ENCODE results near the gene CWC15. TPM values are rescaled to one million over a fixed set of nuclear protein-coding genes. Genes with fewer than 3 reads are reported as not detected.

The CWC15 gene
- total RNA-seq, 1 experiment from 2014 or later, result 48.6 TPM

GRCh38 chr11:94928117-94928990 lies 45.0 kb downstream of the CWC15 start:
- no peaks in the 10 kb centered on the region for H3K36me3 Mint-ChIP-seq (ENCODE audit: insufficient read depth, unreplicated experiment)
- H3K4me1 Mint-ChIP-seq (ENCODE audit: low read depth, unreplicated experiment), result peaks cover 10% of the 10 kb centered on the region
- peaks cover 5% of the 10 kb centered on the region for H3K9me3 Mint-ChIP-seq (ENCODE audit: low read depth, unreplicated experiment)
- no peaks in the 10 kb centered on the region for H3K27me3 Mint-ChIP-seq (ENCODE audit: unreplicated experiment)
- intact Hi-C loops (cut with micrococcal nuclease; ENCODE audit: unreplicated experiment), result no loop called here
- TF ChIP-seq, protein P1, sequence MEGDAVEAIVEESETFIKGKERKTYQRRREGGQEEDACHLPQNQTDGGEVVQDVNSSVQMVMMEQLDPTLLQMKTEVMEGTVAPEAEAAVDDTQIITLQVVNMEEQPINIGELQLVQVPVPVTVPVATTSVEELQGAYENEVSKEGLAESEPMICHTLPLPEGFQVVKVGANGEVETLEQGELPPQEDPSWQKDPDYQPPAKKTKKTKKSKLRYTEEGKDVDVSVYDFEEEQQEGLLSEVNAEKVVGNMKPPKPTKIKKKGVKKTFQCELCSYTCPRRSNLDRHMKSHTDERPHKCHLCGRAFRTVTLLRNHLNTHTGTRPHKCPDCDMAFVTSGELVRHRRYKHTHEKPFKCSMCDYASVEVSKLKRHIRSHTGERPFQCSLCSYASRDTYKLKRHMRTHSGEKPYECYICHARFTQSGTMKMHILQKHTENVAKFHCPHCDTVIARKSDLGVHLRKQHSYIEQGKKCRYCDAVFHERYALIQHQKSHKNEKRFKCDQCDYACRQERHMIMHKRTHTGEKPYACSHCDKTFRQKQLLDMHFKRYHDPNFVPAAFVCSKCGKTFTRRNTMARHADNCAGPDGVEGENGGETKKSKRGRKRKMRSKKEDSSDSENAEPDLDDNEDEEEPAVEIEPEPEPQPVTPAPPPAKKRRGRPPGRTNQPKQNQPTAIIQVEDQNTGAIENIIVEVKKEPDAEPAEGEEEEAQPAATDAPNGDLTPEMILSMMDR (IDR thresholded peaks at IDR 0.05; ENCODE audit: unreplicated experiment), result no peak
- H3K27ac Mint-ChIP-seq (ENCODE audit: unreplicated experiment), result no peak overlapping the region
- BruUV-seq (replicated peaks), result no TSS peak
- CTCF ChIA-PET, result no interaction called here
- no peak overlapping the region for H3K4me3 Mint-ChIP-seq (ENCODE audit: low read depth, unreplicated experiment)
- DNase-seq, result no peak

DNA sequence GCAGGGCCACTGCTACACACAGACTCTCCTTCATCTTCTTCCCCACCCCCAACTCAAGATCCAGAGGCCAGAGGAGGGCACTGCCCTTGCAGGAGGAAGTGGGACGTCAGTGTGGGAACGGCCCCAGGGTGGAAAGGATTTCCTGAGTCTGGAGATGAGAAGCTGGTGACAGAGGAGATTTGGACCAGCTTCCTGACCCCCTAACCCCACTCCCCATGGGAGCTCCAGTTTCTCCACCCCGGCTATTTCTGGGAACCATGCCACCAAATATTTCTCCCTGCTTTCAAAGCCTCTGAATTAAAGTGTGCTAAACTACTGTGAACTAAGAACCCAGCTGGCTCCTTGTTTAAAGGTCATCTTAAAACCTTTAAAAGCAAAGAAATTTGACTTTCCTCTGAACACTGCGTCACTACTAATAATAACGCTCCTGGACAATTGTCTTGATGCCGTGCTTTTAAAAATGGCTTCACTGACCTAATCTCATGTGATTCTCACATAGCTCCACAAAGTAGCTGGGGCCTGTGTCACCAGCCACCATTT lies 46.6 kb downstream of the CWC15 start:
- Mint-ChIP-seq H3K36me3 (ENCODE audit: insufficient read depth, unreplicated experiment) (no peaks in the 10 kb centered on the region), H3K27ac (ENCODE audit: unreplicated experiment) (no peak overlapping the region), H3K27me3 (ENCODE audit: unreplicated experiment) (no peaks in the 10 kb centered on the region), H3K4me1 (ENCODE audit: low read depth, unreplicated experiment) (peaks cover 10% of the 10 kb centered on the region), H3K4me3 (ENCODE audit: low read depth, unreplicated experiment) (no peak overlapping the region), H3K9me3 (ENCODE audit: low read depth, unreplicated experiment) (peaks cover 5% of the 10 kb centered on the region)
- peak; percentile 3 for DNase-seq
- no TSS peak for BruUV-seq (replicated peaks)
- intact Hi-C loops (cut with micrococcal nuclease; ENCODE audit: unreplicated experiment), result no loop called here
- CTCF ChIA-PET, result no interaction called here
- TF ChIP-seq, protein P1 (IDR thresholded peaks at IDR 0.05; ENCODE audit: unreplicated experiment), result no peak

GRCh38 chr11:94926271-94926625 lies 47.1 kb downstream of the CWC15 start:
- H3K27me3 Mint-ChIP-seq (ENCODE audit: unreplicated experiment), result no peaks in the 10 kb centered on the region
- TF ChIP-seq, protein P1 (IDR thresholded peaks at IDR 0.05; ENCODE audit: unreplicated experiment), result no peak
- no peaks in the 10 kb centered on the region for H3K36me3 Mint-ChIP-seq (ENCODE audit: insufficient read depth, unreplicated experiment)
- intact Hi-C loops (cut with micrococcal nuclease; ENCODE audit: unreplicated experiment), result no loop called here
- H3K9me3 Mint-ChIP-seq (ENCODE audit: low read depth, unreplicated experiment), result peaks cover 5% of the 10 kb centered on the region
- DNase-seq, result no peak
- no peak overlapping the region for H3K27ac Mint-ChIP-seq (ENCODE audit: unreplicated experiment)
- H3K4me1 Mint-ChIP-seq (ENCODE audit: low read depth, unreplicated experiment), result peaks cover 10% of the 10 kb centered on the region
- no TSS peak for BruUV-seq (replicated peaks)
- CTCF ChIA-PET, result no interaction called here
- no peak overlapping the region for H3K4me3 Mint-ChIP-seq (ENCODE audit: low read depth, unreplicated experiment)

DNA sequence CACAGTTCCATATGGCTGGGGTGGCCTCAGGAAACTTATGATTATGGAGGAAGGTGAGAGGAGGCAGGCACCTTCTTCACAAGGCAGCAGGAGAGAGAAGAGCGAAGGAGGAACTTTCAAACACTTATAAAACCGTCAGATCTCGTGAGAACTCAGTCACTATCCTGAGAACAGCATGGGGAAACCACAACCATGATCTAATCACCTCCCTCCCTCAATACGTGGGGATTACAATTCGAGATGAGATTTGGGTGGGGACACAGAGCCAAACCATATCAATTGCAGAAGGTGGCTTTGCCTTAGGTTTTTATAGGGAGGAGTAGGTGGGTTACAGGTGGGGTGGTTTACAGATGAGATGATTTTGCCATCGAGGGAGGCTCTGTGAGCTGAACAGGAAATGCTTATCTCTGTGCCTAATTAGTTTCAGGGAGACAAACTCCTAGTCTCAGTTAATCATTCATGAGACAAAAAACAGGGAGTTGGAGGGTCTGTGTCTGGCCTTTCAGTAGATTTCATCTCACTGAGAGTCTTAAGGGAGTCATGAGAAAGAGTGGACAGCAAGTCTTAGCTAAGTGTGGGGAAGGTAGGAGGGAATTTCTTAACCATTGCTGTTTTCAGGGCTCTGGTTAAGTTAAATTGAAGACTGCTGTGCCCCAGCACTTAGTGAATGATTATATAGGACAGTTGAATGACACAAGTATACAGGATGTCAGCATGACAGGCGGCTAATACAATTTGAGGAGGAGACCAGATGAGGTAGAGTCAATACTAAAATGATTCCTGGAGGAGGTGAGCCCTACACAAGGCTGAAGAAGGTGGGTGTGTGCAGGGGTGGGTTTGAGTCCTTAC lies 47.7 kb downstream of the CWC15 start:
- no peak overlapping the region for H3K4me3 Mint-ChIP-seq (ENCODE audit: low read depth, unreplicated experiment)
- no peak overlapping the region for H3K27ac Mint-ChIP-seq (ENCODE audit: unreplicated experiment)
- peaks cover 5% of the 10 kb centered on the region for H3K9me3 Mint-ChIP-seq (ENCODE audit: low read depth, unreplicated experiment)

More for the DNA sequence above, 47.7 kb downstream of the CWC15 start:
- DNase-seq, result no peak
- Mint-ChIP-seq H3K36me3 (ENCODE audit: insufficient read depth, unreplicated experiment) (no peaks in the 10 kb centered on the region), H3K27me3 (ENCODE audit: unreplicated experiment) (no peaks in the 10 kb centered on the region), H3K4me1 (ENCODE audit: low read depth, unreplicated experiment) (peaks cover 10% of the 10 kb centered on the region)
- BruUV-seq (replicated peaks), result no TSS peak
- CTCF ChIA-PET, result no interaction called here
- TF ChIP-seq, protein P1 (IDR thresholded peaks at IDR 0.05; ENCODE audit: unreplicated experiment), result no peak
- intact Hi-C loops (cut with micrococcal nuclease; ENCODE audit: unreplicated experiment), result no loop called here

All from Calu3 (cell line).